Left forelimb (tissue), 1 donor: ENCODE data around the gene PLAA.

Experiments
- DNase-seq: peaks from one replicate; pipeline ENCODE4 v3.0.0-alpha.2; 2018; ENCODE audit warnings: low spot score

Gene PLAA

GRCh38 chr9:26946753-26947727 lies at the start of gene PLAA:
TSS of gene PLAA (minus strand) at chr9:26947242. CDS start at chr9:26947045, 197 bp downstream.
- peak; percentile 93 for DNase-seq

- no peak for DNase-seq
Measured at GRCh38 chr9:26995810-26996209, 48.8 kb upstream of the PLAA start.

- no peak for DNase-seq
Measured at GRCh38 chr9:26983340-26983739, 36.3 kb upstream of the PLAA start.

- DNase-seq = no peak
Measured at GRCh38 chr9:26975728-26976707, 29.0 kb upstream of the PLAA start.

- no peak for DNase-seq
Measured at GRCh38 chr9:26974927-26975326, 27.9 kb upstream of the PLAA start.

- no peak for DNase-seq
Measured at GRCh38 chr9:26973989-26974388, 26.9 kb upstream of the PLAA start.

GRCh38 chr9:26971721-26972120 lies 24.7 kb upstream of the PLAA start:
- no peak for DNase-seq

GRCh38 chr9:26956860-26957233 lies 9.8 kb upstream of the PLAA start:
- no peak for DNase-seq

- peak; percentile 97 for DNase-seq
Measured at GRCh38 chr9:26955921-26956859, 9.1 kb upstream of the PLAA start, which contains the start of gene IFT74. TSS of gene IFT74 (plus strand) at chr9:26956412. CDS start at chr9:26961968, 5,556 bp downstream.

GRCh38 chr9:26955222-26955903 lies 8.3 kb upstream of the PLAA start:
- DNase-seq = no peak

- DNase-seq = no peak
Measured at GRCh38 chr9:26954050-26954508, 7.0 kb upstream of the PLAA start.

GRCh38 chr9:26951794-26952193 lies 4.8 kb upstream of the PLAA start:
- no peak for DNase-seq

GRCh38 chr9:26950521-26950920 lies 3.5 kb upstream of the PLAA start:
- DNase-seq = no peak

GRCh38 chr9:26949637-26950069 lies 2.6 kb upstream of the PLAA start:
- no peak for DNase-seq

- no peak for DNase-seq
Measured at GRCh38 chr9:26947736-26948135, 694 bp upstream of the PLAA start.

GRCh38 chr9:26945591-26945990 lies 1.5 kb downstream of the PLAA start:
- DNase-seq = no peak

GRCh38 chr9:26940779-26941178 lies 6.3 kb downstream of the PLAA start:
- DNase-seq = no peak

GRCh38 chr9:26939955-26940711 lies 6.9 kb downstream of the PLAA start:
- DNase-seq = no peak

GRCh38 chr9:26937816-26938371 lies 9.1 kb downstream of the PLAA start:
- DNase-seq = no peak
